Upper lobe of left lung (tissue), 4 donors: ENCODE results near the gene PER3.

Experiments
- EP300 ChIP-seq, 4 donors: sonication (generic); formaldehyde crosslinking; IDR thresholded peaks; one replicate each; pipeline ENCODE4 v1.5.1; 2017; ENCODE audit warnings: antibody characterized with exemption in 4 of 4, control low read depth in 2 of 4
- POLR2A ChIP-seq, 4 donors: fragments of 450-650 bp; IDR thresholded peaks; one replicate each; pipeline ENCODE4 v1.5.1; 2016 to 2017; ENCODE audit warnings: antibody characterized with exemption in 4 of 4, mild to moderate bottlenecking in 2 of 4
- TF ChIP-seq, protein P1 (sequence below), 6 experiments: fragments of 450-650 bp in 4 of 6; fragments of 200-600 bp in 2 of 6; sonication (generic) in 2 of 6; IDR thresholded peaks; one replicate each; pipeline ENCODE4 v1.5.1; 2016 to 2019; ENCODE audit warnings: antibody characterized with exemption in 6 of 6

DNA sequence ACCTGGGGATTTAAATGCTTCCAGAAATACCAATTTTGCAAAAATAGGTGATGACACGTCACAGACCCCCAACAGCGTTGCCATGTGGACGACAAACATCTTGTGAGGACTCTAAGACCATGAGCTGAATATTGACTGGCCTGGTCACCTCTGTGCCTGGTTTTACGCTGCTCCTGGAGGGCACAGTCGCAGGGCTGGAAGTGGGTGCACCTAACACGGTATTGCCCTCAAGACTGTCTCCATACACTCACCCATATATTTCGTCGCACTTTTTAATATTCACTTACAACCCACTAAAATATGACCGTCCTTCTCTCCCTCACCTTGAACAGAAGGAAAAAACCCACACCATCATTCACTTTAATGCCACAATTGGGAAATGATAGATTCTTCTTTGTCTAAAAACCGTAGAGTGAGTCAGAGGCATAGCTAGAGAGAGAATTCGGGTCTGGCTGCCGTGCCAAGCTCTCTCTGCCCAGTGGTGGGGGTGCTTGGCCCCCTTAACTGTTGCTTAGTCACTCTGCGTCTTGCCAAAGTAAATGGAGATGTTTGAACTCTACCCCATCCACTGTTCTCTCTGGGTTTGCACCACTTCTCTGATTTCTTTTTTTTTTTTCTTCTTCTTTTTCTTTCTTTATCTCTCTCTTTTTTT, 109.6 kb downstream of the PER3 start:
- TF ChIP-seq, protein P1, sequence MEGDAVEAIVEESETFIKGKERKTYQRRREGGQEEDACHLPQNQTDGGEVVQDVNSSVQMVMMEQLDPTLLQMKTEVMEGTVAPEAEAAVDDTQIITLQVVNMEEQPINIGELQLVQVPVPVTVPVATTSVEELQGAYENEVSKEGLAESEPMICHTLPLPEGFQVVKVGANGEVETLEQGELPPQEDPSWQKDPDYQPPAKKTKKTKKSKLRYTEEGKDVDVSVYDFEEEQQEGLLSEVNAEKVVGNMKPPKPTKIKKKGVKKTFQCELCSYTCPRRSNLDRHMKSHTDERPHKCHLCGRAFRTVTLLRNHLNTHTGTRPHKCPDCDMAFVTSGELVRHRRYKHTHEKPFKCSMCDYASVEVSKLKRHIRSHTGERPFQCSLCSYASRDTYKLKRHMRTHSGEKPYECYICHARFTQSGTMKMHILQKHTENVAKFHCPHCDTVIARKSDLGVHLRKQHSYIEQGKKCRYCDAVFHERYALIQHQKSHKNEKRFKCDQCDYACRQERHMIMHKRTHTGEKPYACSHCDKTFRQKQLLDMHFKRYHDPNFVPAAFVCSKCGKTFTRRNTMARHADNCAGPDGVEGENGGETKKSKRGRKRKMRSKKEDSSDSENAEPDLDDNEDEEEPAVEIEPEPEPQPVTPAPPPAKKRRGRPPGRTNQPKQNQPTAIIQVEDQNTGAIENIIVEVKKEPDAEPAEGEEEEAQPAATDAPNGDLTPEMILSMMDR (IDR thresholded peaks at IDR 0.05), result no peak
- no peak for TF ChIP-seq EP300 (IDR thresholded peaks at IDR 0.05)
- no peak for TF ChIP-seq POLR2A (IDR thresholded peaks at IDR 0.05)
